K562 (cell line): ENCODE data around the gene PET117. TPM values are rescaled to one million over a fixed set of nuclear protein-coding genes. Genes with fewer than 3 reads are reported as not detected.

Experiments used
- CREM ChIP-seq: IDR thresholded peaks from 2 replicates; pipeline ENCODE4 v1.6.1; 2014; ENCODE audit warnings: antibody characterized with exemption, low read depth
- ESRRA ChIP-seq: fragments of 450-650 bp; IDR thresholded peaks from 2 replicates; pipeline ENCODE4 v1.6.1; 2014; ENCODE audit warnings: low read depth, mild to moderate bottlenecking, moderate library complexity, borderline replicate concordance
- EWSR1 ChIP-seq: fragments of 450-650 bp; IDR thresholded peaks from 2 replicates; pipeline ENCODE4 v1.6.1; 2018; ENCODE audit warnings: borderline replicate concordance, mild to moderate bottlenecking, low read depth, moderate library complexity; ENCODE audit not compliant: partially characterized antibody
- FOXJ2 ChIP-seq: fragments of 200-800 bp; sonication (Bioruptor generic); IDR thresholded peaks from 2 replicates; pipeline ENCODE4 v1.6.1; 2016; ENCODE audit warnings: missing genetic modification characterization, missing compliant biosample characterization
- MAFK ChIP-seq: IDR thresholded peaks from 2 replicates; pipeline ENCODE4 v1.6.1; 2011; ENCODE audit warnings: low read length, improper control_type of control experiment
- MYNN ChIP-seq, 2 experiments: sonication (generic); formaldehyde crosslinking in 1 of 2; IDR thresholded peaks; 2 replicates each; pipeline versions ENCODE4 v1.5.0 to v1.6.1; 2016 to 2020; ENCODE audit warnings: antibody characterized with exemption in 1 of 2, missing genetic modification reagents in 1 of 2
- NR2C1 ChIP-seq, 2 experiments: fragments of 450-650 bp; IDR thresholded peaks; 2 replicates each; pipeline ENCODE4 v1.6.1; 2017; ENCODE audit warnings: mild to moderate bottlenecking in 2 of 2, antibody characterized with exemption in 1 of 2, inconsistent platforms in 1 of 2, missing compliant biosample characterization in 1 of 2, missing genetic modification characterization in 1 of 2
- SIRT6 ChIP-seq: IDR thresholded peaks from one replicate; pipeline ENCODE4 v1.6.1; 2012; ENCODE audit warnings: low read depth, mild to moderate bottlenecking, control low read depth, inconsistent platforms, low read length, moderate library complexity
- SNIP1 ChIP-seq: fragments of 450-650 bp; IDR thresholded peaks from 2 replicates; pipeline ENCODE4 v1.7.1; 2017; ENCODE audit warnings: low read depth, mild to moderate bottlenecking
- SREBF2 ChIP-seq: sonication (generic); formaldehyde crosslinking; IDR thresholded peaks from 2 replicates; pipeline ENCODE4 v1.4.0; 2020; ENCODE audit warnings: mild to moderate bottlenecking, missing genetic modification reagents
- TAL1 ChIP-seq: fragments of 450-650 bp; IDR thresholded peaks from 2 replicates; pipeline ENCODE4 v1.6.1; 2016; ENCODE audit warnings: mild to moderate bottlenecking
- ZNF384 ChIP-seq: IDR thresholded peaks from 2 replicates; pipeline ENCODE4 v1.6.1; 2012; ENCODE audit warnings: low read depth, low read length, improper control_type of control experiment
- polyA plus RNA-seq, 8 experiments: library from polyadenylated mRNA; depleted of rRNA in 4 of 8; stranded (reverse) in 5 of 8; unstranded in 3 of 8; fragments of >200 nt; fragmentation: Nextera tagmentation in 2 of 8; fragmentation: Illumina TruSeq in 1 of 8; extraction: Ambion mirVana in 2 of 8; extraction: Trizol in 1 of 8; gene quantifications; 2 replicates each; pipeline versions ENCODE4 v1.2.1 to v1.2.3, GENCODE V29; 2011 to 2014; ENCODE audit warnings: inconsistent platforms in 1 of 8, missing spikeins in 1 of 8
- total RNA-seq, 7 experiments: library from RNA; depleted of rRNA in 6 of 7; stranded (reverse); fragments of >200 nt in 6 of 7; fragmentation: Illumina TruSeq in 2 of 7; extraction: Trizol in 2 of 7; gene quantifications; 2 replicates each; pipeline versions ENCODE4 v1.2.1 to v1.2.3, GENCODE V29; 2011 to 2021; ENCODE audit warnings: low replicate concordance in 1 of 7
- TF ChIP-seq, protein P1 (sequence below): fragments of 200-600 bp; sonication (generic); IDR thresholded peaks from one replicate; pipeline ENCODE4 v1.6.1; 2012; ENCODE audit warnings: mild to moderate bottlenecking, low read depth, low read length, inconsistent platforms
- TF ChIP-seq, protein P2 (sequence below): fragments of 450-650 bp; formaldehyde crosslinking; IDR thresholded peaks from 2 replicates; pipeline ENCODE4 v1.4.0; 2022; ENCODE audit warnings: mild to moderate bottlenecking, moderate library complexity
- TF ChIP-seq, protein P3 (sequence below): sonication (generic); formaldehyde crosslinking; IDR thresholded peaks from 2 replicates; pipeline ENCODE4 v1.8.1; 2023; ENCODE audit warnings: mild to moderate bottlenecking, missing genetic modification reagents

PET117 gene
- total and polyA plus RNA-seq, 9 of the 15 experiments (the other 6 are each of a cell fraction or from before 2014, with no cell fraction given) = 7.1 to 18.2 (median 12.4) TPM

DNA sequence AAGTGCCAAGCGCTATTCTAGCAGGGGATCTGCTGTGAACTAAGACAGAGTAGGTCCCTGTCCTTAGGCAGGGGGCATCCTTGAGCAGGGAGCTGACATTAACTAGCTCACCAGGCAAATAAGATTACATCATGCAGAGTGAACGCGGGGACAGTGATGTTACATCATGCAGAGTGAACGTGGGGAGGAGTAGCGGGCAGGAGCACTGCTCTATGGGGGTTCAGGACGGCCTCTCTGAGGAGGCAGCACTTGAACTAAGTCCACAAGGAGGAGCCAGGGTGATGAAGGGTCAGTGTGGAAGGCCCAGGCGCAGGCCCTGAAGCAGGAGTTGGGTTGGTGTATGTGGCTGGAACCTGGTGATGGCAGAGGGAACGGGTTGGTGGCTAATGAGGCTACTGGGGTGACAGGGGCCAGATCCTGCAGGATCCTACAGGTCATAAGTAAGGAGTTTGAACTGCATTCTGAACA, 38.7 kb downstream of the PET117 start (continued):
- TF ChIP-seq, protein P1, sequence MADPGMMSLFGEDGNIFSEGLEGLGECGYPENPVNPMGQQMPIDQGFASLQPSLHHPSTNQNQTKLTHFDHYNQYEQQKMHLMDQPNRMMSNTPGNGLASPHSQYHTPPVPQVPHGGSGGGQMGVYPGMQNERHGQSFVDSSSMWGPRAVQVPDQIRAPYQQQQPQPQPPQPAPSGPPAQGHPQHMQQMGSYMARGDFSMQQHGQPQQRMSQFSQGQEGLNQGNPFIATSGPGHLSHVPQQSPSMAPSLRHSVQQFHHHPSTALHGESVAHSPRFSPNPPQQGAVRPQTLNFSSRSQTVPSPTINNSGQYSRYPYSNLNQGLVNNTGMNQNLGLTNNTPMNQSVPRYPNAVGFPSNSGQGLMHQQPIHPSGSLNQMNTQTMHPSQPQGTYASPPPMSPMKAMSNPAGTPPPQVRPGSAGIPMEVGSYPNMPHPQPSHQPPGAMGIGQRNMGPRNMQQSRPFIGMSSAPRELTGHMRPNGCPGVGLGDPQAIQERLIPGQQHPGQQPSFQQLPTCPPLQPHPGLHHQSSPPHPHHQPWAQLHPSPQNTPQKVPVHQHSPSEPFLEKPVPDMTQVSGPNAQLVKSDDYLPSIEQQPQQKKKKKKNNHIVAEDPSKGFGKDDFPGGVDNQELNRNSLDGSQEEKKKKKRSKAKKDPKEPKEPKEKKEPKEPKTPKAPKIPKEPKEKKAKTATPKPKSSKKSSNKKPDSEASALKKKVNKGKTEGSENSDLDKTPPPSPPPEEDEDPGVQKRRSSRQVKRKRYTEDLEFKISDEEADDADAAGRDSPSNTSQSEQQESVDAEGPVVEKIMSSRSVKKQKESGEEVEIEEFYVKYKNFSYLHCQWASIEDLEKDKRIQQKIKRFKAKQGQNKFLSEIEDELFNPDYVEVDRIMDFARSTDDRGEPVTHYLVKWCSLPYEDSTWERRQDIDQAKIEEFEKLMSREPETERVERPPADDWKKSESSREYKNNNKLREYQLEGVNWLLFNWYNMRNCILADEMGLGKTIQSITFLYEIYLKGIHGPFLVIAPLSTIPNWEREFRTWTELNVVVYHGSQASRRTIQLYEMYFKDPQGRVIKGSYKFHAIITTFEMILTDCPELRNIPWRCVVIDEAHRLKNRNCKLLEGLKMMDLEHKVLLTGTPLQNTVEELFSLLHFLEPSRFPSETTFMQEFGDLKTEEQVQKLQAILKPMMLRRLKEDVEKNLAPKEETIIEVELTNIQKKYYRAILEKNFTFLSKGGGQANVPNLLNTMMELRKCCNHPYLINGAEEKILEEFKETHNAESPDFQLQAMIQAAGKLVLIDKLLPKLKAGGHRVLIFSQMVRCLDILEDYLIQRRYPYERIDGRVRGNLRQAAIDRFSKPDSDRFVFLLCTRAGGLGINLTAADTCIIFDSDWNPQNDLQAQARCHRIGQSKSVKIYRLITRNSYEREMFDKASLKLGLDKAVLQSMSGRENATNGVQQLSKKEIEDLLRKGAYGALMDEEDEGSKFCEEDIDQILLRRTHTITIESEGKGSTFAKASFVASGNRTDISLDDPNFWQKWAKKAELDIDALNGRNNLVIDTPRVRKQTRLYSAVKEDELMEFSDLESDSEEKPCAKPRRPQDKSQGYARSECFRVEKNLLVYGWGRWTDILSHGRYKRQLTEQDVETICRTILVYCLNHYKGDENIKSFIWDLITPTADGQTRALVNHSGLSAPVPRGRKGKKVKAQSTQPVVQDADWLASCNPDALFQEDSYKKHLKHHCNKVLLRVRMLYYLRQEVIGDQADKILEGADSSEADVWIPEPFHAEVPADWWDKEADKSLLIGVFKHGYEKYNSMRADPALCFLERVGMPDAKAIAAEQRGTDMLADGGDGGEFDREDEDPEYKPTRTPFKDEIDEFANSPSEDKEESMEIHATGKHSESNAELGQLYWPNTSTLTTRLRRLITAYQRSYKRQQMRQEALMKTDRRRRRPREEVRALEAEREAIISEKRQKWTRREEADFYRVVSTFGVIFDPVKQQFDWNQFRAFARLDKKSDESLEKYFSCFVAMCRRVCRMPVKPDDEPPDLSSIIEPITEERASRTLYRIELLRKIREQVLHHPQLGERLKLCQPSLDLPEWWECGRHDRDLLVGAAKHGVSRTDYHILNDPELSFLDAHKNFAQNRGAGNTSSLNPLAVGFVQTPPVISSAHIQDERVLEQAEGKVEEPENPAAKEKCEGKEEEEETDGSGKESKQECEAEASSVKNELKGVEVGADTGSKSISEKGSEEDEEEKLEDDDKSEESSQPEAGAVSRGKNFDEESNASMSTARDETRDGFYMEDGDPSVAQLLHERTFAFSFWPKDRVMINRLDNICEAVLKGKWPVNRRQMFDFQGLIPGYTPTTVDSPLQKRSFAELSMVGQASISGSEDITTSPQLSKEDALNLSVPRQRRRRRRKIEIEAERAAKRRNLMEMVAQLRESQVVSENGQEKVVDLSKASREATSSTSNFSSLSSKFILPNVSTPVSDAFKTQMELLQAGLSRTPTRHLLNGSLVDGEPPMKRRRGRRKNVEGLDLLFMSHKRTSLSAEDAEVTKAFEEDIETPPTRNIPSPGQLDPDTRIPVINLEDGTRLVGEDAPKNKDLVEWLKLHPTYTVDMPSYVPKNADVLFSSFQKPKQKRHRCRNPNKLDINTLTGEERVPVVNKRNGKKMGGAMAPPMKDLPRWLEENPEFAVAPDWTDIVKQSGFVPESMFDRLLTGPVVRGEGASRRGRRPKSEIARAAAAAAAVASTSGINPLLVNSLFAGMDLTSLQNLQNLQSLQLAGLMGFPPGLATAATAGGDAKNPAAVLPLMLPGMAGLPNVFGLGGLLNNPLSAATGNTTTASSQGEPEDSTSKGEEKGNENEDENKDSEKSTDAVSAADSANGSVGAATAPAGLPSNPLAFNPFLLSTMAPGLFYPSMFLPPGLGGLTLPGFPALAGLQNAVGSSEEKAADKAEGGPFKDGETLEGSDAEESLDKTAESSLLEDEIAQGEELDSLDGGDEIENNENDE = no peak
- TF ChIP-seq FOXJ2 (no peak), CREM (peak; percentile 58), MYNN (IDR thresholded peaks at IDR 0.05) (no peak), MYNN (CRISPR knock-in tag; IDR thresholded peaks at IDR 0.05) (no peak), SNIP1 (no peak), TAL1 (no peak), EWSR1 (no peak), SREBF2 (CRISPR knock-in tag) (no peak), NR2C1 (IDR thresholded peaks at IDR 0.05) (no peak), NR2C1 (tag; IDR thresholded peaks at IDR 0.05) (peak; percentile 46; the same call in 1 of the 2 replicates), ESRRA (no peak), SIRT6 (no peak), MAFK (no peak), ZNF384 (peak; percentile 60; the same call in 1 of the 2 replicates)
- TF ChIP-seq, protein P2, sequence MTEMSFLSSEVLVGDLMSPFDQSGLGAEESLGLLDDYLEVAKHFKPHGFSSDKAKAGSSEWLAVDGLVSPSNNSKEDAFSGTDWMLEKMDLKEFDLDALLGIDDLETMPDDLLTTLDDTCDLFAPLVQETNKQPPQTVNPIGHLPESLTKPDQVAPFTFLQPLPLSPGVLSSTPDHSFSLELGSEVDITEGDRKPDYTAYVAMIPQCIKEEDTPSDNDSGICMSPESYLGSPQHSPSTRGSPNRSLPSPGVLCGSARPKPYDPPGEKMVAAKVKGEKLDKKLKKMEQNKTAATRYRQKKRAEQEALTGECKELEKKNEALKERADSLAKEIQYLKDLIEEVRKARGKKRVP (CRISPR knock-in tag) = peak; percentile 78
- TF ChIP-seq, protein P3, sequence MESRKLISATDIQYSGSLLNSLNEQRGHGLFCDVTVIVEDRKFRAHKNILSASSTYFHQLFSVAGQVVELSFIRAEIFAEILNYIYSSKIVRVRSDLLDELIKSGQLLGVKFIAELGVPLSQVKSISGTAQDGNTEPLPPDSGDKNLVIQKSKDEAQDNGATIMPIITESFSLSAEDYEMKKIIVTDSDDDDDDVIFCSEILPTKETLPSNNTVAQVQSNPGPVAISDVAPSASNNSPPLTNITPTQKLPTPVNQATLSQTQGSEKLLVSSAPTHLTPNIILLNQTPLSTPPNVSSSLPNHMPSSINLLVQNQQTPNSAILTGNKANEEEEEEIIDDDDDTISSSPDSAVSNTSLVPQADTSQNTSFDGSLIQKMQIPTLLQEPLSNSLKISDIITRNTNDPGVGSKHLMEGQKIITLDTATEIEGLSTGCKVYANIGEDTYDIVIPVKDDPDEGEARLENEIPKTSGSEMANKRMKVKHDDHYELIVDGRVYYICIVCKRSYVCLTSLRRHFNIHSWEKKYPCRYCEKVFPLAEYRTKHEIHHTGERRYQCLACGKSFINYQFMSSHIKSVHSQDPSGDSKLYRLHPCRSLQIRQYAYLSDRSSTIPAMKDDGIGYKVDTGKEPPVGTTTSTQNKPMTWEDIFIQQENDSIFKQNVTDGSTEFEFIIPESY (CRISPR knock-in tag) = peak; percentile 89
